NCI-H524 (cell line): ENCODE results near the gene ATRIP.
"Not testable (repeated sequence)": the region's sequence is repeated elsewhere in the genome, so short reads cannot be mapped to it uniquely, and the experiment has no call there.

Experiments used
- DNase-seq, 2 experiments: peaks; one replicate each; lab custom pipeline; 2025; lab: John Stamatoyannopoulos, UW

ATRIP gene

GRCh38 chr3:48437812-48438211 is 8.7 kb upstream of the ATRIP start:
- no peak for DNase-seq

GRCh38 chr3:48439820-48440589 is 6.5 kb upstream of the ATRIP start, which contains the start of the genes CCDC51 and TMA7:
TSS of gene CCDC51 (minus strand) at chr3:48440119. CDS start at chr3:48435128, 4,991 bp downstream.
TSS of gene TMA7 (plus strand) at chr3:48440257. CDS start at chr3:48440297, 40 bp downstream.
- peak; percentile 94 to 96 for DNase-seq

- no peak for DNase-seq
These were observed 6.0 kb upstream of the ATRIP start for GRCh38 chr3:48440590-48440958.

- no peak for DNase-seq
These were observed 4.6 kb upstream of the ATRIP start for GRCh38 chr3:48441940-48442339.

- no peak for DNase-seq
These were observed 1.2 kb upstream of the ATRIP start for GRCh38 chr3:48445277-48445882.

- DNase-seq: no peak
These were observed 503 bp upstream of the ATRIP start for GRCh38 chr3:48446043-48446424.

GRCh38 chr3:48451270-48451669 is 4.7 kb downstream of the ATRIP start:
- DNase-seq: peak in 1 of 2 experiments; percentile 35

- DNase-seq: no peak
These were observed 9.9 kb downstream of the ATRIP start for GRCh38 chr3:48456456-48456855.

GRCh38 chr3:48459331-48459730 is 12.8 kb downstream of the ATRIP start:
- no peak for DNase-seq

- no peak for DNase-seq
These were observed 13.4 kb downstream of the ATRIP start for GRCh38 chr3:48459773-48460516.

GRCh38 chr3:48460517-48460902 is 14.0 kb downstream of the ATRIP start:
- no peak for DNase-seq

- not testable (repeated sequence) for DNase-seq
These were observed 15.2 kb downstream of the ATRIP start for GRCh38 chr3:48461767-48462166.

- no peak for DNase-seq
These were observed 17.2 kb downstream of the ATRIP start for GRCh38 chr3:48463703-48464102.

GRCh38 chr3:48464713-48465221 is 18.2 kb downstream of the ATRIP start:
- no peak for DNase-seq

GRCh38 chr3:48465237-48465530 is 18.6 kb downstream of the ATRIP start:
- no peak for DNase-seq

GRCh38 chr3:48465531-48466378 is 19.2 kb downstream of the ATRIP start:
- peak in 1 of 2 experiments; percentile 33 for DNase-seq

- no peak for DNase-seq
These were observed 20.0 kb downstream of the ATRIP start for GRCh38 chr3:48466386-48467109.

- DNase-seq: no peak
These were observed 20.5 kb downstream of the ATRIP start for GRCh38 chr3:48467110-48467454.

GRCh38 chr3:48467473-48468267 is 21.1 kb downstream of the ATRIP start:
- DNase-seq: no peak

GRCh38 chr3:48468329-48468731 is 21.8 kb downstream of the ATRIP start:
- DNase-seq: no peak
